Measurements from ENCODE around the gene CCDC78. TPM values are rescaled to one million over a fixed set of nuclear protein-coding genes. Genes with fewer than 3 reads are reported as not detected.
"Not testable (repeated sequence)": the region's sequence is repeated elsewhere in the genome, so short reads cannot be mapped to it uniquely, and the experiment has no call there.

The CCDC78 gene
- total RNA-seq, 1 experiment from 2014 or later = 4.5 TPM

DNA sequence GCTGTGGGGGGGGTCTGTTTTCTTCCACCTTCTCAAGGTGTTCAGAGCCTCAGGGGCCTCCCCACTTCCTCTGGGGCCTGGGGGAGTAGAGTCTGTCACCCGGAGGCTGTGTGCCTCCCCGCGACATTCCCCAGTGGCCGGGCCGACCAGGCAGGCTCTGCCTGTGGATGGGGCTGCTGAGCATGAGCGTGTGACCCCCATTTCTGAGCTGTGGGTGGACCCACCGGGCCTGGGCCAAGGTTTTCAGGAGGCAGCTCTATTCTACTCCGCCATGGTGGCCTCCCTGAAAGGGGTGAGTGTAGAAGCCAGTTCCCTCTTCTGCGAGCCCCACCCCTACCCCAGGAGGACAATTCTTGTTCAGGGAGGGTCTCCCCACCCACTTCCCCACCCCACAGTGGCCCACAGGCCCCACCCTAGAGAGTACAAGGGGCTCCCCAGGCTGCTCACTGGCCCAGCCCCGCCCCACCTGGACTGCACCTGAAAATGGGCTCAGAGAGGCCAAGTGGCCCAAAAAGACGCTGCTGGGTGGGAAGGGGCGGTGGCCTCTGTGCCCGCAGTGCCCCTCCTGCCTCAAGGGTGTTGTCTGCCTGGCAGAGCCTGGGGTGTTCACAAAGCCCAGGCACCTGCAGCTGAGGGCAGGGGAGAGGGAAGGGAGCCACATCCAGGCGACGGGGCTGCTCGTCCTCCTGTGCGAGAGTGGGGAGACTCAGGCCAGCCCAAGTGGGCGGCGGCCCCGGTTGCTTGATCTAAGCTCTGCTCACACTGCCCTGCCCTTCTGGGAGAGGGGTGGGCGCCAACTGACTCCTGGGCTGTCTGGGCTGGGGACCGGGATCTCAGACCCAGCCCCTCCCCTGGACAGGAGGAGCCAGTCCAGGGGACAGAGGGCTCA is 35.6 kb upstream of the CCDC78 start:
- DNase-seq (ENCODE audit: extremely low read depth, low read depth) = no peak

DNA sequence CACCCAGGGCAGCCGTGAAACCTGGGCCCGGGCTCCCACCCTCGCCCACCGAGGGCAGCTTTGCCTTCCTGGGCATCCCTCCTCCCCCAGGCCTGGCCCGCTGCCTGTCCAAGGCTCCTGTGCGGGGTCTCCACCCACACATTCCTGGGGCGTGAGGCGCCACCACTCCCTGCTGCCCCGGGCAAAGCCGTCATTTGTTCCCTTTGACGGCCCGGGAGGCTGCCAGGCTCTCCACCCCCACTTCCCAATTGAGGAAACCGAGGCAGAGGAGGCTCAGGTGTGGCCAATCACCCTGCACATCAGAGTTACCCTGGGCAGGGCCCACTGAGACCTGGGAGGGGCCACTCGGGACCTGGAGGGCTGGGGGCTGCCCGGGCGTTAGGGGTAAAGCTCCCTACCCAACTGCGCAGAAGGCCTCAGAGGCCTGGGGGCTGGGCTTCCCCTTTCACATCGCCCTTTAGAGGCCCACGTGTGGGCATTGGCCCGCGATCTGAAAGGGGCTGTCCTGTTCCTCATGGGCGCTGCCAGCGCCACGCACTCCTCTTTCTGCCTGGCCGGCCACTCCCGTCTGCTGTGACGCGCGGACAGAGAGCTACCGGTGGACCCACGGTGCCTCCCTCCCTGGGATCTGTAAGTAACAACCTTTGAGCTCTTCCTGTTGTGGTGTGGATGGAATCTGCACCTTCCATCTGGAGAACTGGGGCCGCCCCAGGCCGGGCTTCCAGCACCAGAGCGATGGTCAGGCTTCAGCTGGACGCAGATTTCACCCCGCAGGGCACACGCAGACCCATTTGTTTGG is 34.5 kb upstream of the CCDC78 start, which contains the start of gene MSLN:
MSLN (plus strand) TSS at position 190 of the 799 bp plus-strand sequence. CDS start 1,947 bp downstream, outside the sequence.
- DNase-seq (ENCODE audit: extremely low read depth, low read depth) = no peak

DNA sequence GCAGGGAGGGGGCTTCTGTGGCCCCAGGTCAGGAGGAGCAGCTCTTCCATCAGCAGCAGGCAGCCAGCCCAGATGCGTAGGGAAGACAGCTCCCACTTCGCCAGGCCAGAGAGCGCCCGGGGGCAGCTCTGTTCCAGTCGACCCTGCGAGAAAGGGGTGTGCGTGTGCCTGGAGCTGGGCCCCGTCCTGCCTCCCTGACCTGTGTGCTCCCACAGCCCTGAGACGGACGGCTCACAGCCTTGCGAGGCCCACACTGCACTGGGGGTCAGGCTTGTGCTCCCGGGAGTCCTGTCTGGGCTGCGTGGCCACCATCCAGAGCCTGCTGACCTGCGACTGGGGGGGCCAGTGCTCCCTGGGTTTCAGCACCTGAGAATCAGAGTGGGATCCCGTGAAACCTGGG is 33.8 kb upstream of the CCDC78 start:
- DNase-seq (ENCODE audit: extremely low read depth, low read depth) = no peak

DNA sequence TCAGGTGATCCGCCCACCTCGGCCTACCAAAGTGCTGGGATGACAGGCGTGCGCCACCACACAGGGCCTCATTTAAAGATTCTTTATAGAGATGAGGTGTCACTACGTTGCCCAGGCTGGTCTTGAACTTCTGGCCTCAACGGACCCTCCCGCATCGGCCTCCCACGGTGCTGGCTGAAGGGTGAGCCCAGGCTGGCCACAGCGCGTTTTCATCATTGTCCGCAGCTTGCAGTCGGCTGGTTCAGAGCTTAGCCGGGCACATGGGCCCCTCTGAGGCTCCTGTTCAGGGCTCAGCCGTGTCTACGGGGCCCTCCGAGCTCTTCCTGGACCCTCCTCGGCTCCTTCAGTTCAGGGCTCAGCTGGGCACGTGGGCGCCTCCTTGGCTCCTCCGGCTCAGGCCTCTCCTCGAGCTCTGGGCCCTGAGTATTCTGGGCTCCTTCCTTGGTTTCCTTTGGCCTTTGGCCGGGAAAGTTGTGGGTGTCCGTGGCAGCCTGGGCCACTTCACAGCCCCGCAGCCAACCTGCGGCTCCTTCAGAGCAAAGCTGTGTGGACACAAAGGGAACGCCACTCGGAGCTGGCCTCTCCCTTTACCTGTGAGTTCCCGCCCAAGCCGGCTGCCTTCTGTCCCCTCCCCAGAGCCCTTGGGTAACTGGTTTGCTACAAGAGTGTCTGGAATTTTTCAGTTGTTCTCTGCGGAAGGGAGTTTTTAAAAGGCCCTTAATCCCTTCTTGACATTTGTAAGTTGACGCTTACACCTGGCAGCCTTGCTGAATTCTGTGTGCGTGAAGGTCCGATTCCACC is 33.1 kb upstream of the CCDC78 start:
- DNase-seq (ENCODE audit: extremely low read depth, low read depth) = no peak

DNA sequence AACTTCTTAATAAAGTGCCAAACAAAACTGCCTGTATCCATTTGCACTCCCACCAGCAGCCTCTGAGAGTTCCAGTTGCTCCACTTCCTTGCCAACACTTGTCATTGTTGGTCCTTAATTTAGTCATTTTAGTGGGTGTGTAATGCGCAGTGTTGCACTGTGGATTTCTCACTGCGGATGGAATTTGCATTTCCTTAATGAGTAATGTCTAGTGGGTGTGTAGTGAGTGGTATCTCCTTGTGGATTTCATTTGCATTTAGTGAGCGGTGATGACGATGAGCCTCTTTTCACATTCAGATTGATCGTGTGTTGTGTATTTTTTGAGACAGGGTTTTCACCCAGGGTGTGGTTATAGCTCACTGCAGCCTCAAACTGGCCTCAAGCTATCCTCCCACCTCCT is 30.2 kb upstream of the CCDC78 start:
- DNase-seq (ENCODE audit: extremely low read depth, low read depth) = no peak

DNA sequence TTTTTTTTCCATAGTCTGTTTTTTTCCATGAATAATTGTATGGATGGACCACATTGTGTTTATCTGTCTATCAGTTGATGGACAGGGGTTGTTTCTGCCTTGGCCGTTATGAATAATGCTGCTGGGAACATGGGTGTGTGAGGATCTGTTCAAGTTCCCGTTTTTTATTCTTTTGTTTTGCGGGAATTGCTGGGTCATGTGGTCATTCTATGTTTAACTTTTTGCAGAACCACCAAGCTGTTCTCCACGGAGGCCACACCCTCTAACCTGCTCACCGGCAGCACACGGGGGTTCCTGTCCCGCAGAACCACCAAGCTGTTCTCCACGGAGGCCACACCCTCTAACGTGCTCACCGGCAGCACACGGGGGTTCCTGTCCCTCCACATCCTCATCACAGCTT is 28.4 kb upstream of the CCDC78 start:
- no peak for DNase-seq (ENCODE audit: extremely low read depth, low read depth)

DNA sequence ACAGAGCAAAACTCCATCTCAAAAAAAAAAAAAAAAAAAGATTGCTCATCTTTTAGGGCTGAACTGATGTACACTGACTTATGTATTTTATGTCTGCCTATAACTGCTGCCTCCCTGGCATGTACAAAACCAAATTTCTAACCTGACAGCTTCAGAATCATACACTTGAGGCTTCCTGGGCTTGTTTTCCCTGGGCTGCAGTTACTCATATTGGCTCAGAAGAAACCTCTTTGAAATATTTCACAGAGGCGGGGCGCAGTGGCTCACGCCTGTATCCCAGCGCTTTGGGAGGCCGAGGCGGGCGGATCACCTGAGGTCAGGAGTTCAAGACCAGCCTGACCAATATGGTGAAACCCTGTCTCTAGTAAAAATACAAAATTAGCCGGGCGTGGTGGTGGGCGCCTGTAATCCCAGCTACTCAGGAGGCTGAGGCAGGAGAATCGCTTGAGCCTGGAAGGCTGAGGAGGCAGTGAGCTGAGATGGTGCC is 27.9 kb upstream of the CCDC78 start:
- not testable (repeated sequence) for DNase-seq (ENCODE audit: extremely low read depth, low read depth)

DNA sequence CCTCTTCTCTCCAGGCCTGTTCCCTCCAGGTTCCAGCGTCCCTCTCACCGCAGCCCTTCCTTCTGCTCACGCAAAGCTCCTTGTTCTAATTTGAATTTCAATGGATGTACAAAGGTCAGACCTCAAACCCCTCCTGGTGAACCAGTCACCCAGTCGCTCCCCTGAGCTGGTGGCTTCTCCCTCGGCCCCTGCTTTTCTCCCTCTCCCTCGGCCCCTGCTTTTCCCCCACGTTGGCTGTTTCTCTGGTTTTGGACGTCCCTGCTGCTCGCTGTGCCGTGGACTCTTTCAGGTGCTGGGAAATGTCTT is 25.7 kb upstream of the CCDC78 start:
- DNase-seq (ENCODE audit: extremely low read depth, low read depth) = no peak

DNA sequence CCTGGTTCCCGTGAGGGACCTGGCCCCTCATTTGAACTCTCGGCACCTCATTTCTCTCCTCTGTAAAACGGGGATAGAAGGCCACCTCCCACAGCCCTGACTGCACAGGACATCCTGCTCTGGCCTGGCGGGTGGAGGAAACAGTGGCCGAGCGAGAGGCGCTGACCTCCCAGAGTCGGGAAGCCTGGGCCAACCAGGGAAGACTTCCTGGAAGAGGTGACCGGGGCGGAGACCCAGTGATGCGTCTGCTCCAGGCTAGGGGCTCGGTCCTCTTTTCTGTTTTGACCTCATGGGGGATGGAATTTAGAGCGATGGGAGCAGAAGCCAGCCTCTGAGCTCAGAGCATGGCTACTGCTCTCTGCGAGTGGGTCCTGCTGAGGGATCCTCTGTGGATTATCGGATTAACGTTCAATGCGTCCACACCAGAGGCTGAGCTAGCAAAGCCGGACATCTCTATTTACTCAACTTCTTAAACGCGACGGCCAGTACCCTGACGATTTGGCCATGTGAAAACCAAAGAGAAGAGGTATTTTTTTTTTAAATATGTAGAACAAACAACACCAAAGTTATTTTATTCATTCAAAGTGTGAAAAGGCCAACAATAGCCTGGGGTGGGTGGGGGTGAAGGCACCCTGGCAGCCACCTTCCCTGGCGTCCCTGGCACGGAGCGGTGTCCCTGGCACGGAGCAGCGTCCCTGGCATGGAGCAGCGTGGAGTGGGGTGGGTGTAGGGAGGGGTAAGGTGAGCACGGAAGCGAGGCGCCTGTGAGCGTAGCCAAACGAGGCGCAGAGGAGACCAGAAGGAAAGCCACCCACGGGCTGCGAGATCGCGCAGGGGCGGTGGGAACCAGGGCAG is 25.1 kb upstream of the CCDC78 start:
- DNase-seq (ENCODE audit: extremely low read depth, low read depth) = no peak

DNA sequence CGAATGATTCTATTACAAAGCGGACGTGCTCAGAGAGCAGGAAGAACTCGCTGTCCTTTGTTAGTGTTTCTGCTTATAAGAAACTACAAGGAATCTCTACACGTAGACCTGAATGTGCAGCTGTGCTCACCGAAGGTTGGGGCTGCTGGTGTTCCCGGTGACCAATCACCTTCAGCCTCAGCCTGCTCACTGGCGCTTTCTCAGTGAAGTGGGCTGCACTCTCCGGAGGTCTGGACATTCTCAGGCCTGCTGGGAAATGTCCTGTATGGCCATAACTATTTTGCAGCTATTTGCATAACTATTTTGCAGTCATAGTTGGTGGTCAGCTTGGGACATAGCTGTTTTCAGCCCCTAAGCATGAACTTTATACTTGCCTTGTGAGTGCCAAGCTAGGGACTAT is 24.2 kb upstream of the CCDC78 start:
- DNase-seq (ENCODE audit: extremely low read depth, low read depth) = no peak

DNA sequence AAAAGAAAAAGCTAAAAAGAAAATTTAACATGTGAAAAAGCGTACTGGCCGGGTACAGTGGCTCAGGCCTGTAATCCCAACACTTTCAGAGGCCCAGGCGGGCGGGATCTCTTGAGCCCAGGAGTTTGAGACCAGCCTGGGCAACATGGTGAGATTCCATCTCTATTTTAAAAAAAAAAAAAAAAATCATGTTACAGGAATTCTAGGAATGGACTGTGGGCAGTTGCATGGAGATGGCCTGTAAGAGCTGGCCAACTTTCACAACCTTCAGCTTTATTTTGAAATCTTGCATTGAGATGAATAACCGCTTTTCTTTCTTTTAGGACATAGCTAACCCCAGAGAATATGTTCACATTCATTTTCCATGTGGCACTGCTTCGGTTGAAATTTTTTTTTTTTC is 22.8 kb upstream of the CCDC78 start:
- DNase-seq (ENCODE audit: extremely low read depth, low read depth) = no peak

DNA sequence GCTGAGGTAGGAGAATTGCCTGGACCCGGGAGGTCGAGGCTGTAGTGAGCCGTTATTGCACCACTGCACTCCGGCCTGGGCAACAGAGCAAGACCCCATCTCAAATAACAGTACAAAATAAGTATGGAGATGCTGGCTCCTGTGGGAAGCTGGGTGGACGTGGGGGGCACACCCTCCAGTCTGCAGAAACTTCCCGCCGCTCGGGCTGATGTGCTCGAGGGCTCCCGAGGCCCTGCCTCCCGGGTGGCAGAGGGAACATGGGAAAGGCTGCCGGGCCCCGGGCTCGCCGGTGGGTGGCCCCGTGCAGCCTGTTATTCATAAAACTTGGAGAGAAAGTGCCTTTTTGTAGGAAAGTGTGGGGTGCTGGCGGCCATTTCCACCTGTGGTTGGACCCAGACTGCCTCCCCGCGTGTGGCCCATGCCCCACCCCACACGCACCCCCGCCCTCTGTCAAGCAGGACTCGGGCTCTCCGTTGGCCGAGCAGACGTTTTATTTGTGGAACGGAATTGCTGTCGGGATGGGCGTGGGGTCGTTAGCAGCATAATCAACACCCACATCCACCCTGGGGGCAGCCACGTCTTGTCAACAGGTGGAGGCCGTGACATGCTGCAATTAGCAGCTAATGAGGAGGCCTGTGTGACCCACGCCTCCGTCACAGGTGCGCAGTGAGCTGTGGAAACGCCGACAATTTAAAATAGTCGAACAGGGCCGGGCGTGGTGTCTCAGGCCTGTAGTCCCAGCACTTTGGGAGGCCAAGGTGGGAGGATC is 21.9 kb upstream of the CCDC78 start:
- DNase-seq (ENCODE audit: extremely low read depth, low read depth) = no peak

DNA sequence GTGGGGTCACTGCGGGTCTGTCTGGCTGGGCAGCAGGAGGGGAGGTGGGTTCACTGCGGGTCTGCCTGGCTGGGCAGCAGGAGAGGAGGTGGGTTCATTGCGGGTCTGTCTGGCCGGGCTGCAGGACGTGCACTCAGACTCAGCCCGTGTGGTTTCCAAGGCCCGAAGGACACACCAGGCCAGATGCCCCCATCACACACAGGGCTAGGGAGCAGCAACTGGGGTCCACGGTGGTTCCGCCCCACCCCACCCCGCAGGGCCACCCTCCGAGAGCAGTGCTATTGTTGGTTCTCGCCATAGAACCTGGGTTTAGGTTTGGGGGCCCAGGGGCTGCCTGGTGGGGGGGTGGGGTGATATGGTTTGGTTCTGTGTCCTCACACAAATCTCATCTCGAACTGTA is 20.4 kb upstream of the CCDC78 start:
- no peak for DNase-seq (ENCODE audit: extremely low read depth, low read depth)

DNA sequence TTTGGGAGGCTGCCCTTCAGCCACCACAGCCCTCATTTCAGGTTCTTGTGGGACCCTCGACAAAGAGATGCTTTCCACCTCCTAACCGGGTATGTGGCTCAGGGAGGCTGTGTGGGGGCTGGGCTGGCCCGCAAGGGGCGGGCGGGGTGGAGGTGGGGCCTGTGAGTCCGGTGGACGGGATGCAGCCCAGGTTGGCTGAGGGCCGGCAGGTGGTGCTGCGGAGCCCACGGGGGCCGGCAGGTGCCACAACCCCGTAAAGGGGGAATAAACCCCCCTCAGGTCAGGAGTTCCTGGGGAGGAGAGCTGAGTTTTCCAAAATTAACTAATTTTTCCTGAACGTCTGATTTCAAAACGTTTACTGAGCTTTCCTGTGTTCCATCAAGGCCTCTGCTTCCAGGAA is 19.5 kb upstream of the CCDC78 start:
- DNase-seq (ENCODE audit: extremely low read depth, low read depth) = no peak

DNA sequence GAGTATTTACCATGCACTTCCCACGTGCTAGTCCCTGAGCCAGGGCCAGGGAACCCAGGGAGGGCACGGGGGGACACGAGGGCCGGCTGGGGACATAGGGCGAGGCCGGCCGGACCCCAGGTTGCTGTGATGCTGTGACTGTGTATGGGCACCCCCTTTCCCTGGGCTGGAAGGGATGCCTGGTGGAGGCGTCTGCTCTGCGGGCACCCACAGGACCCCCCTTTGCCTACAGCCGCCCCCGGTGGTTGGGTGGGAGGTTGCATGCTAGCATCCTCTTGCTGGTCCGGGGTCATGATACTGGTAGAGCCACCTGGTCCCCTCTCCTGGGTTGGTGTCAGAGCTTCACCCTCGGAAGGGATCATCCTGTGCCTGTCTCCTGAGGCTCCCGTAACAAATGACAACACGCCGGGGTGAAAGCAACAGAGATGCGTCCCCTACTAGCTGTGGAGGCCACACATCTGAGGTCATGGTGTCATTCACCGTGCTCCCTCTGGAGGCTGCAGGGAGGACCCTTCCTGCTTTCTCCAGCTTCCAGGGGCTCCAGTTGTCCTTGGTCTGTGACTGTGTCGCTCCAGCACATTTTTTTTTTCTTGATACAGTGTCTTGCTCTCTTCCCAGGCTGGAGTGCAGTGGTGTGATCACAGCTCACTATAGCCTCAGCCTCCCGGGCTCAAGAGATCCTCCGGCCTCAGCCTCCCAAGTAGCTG is 17.7 kb upstream of the CCDC78 start:
- DNase-seq (ENCODE audit: extremely low read depth, low read depth) = no peak

DNA sequence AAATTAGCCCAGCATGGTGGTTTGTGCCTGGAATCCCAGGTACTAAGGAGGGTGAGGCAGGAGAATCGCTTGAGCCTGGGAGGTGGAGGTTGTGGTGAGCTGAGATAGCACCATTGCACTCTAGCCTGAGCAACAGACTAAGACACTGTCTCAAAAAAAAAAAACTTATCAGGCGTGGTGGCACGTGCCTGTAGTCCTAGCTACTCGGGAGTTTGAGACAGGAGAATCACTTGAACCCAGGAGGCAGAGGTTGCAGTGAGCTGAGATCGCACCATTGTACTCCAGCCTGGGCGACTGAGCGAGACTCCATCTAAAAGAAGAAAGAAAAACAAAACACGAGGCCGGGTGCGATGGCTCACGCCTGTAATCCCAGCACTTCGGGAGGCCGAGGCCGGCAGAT is 16.7 kb upstream of the CCDC78 start:
- not testable (repeated sequence) for DNase-seq (ENCODE audit: extremely low read depth, low read depth)

DNA sequence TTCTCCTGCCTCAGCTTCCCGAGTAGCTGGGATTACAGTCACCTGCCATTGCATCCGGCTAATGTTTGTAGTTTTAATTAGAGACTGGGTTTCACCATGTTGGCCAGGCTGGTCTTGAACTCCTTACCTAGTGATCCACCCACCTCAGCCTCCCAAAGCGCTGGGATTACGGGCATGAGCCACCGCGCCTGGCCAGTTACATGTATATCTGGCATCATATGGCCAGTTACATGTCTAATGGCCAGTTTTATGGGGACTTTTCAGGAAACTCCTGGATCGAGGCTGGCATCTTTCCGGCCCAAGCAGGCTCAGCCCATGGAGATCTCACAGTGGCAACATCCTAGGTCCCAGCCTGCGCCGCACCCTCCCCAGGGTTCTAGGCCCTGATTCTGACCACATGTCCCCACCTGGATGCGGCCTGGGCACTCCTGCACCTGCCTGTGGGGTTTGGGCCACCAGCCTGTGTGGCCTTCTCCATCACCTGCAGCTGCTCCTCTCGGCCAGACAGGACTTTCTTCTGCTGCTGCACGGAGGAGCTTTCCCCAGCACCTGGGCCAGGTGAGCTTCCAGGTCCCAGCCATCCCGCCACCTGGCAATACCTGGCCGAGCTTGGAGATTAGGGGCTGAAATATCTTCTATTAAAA is 15.9 kb upstream of the CCDC78 start:
- no peak for DNase-seq (ENCODE audit: extremely low read depth, low read depth)

Data from NCI-H460 (cell line).